NCI-H1930 (cell line): ENCODE results near the gene REXO4.
"Not testable (repeated sequence)": the region's sequence is repeated elsewhere in the genome, so short reads cannot be mapped to it uniquely, and the experiment has no call there.

ENCODE experiments used
- DNase-seq, 2 experiments: peaks; one replicate each; lab custom pipeline; 2025; lab: John Stamatoyannopoulos, UW

Gene REXO4

GRCh38 chr9:133386338-133386737 is 31.5 kb downstream of the REXO4 start:
- DNase-seq, result no peak

GRCh38 chr9:133385452-133385851 is 32.4 kb downstream of the REXO4 start:
- DNase-seq, result no peak

DNA sequence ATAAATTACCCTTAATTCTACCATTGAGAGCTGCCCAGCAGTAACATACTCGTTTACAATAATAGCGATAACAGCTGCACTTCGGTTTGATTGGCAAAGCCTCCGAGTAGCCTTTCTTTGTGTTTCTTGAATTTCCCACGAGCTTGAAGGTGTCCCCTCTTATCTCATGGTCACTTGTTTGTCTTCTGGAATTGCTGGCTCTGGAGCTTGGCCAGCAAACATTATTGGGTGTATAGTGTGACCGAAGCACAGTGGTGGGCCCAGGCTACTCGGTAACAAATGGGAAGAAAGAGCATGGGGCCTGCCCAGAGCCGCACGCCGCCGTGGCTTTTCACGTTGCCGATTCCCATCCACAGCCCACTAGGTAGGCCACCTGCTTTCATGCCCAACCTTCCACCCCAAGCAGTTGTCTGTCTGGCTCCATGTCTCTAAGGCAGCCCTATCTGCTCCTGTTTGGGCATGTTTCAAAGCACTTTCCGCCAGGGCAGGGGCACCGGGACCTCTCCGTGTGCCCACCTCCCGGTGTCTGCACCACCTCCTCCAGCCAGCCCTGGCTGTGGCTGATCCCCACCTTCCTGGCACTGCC is 33.0 kb downstream of the REXO4 start:
- DNase-seq, result no peak

DNA sequence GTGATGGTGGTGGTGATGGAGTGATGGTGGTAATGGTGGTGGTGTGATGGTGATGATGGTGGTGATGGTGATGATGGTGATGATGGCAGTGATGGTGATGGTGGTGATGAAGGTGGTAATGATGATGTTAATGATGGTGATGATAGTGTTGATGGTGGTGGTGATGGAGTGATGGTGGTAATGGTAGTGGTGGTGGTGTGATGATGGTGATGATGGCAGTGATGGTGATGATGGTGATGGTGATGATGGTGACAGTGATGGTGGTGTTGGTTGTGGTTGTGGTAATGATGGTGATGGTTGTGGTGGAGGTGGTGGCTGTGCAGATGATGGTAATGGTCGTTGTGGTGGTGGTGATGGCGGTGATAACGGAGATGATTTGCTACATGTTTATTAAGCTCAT is 34.4 kb downstream of the REXO4 start:
- DNase-seq, result no peak

DNA sequence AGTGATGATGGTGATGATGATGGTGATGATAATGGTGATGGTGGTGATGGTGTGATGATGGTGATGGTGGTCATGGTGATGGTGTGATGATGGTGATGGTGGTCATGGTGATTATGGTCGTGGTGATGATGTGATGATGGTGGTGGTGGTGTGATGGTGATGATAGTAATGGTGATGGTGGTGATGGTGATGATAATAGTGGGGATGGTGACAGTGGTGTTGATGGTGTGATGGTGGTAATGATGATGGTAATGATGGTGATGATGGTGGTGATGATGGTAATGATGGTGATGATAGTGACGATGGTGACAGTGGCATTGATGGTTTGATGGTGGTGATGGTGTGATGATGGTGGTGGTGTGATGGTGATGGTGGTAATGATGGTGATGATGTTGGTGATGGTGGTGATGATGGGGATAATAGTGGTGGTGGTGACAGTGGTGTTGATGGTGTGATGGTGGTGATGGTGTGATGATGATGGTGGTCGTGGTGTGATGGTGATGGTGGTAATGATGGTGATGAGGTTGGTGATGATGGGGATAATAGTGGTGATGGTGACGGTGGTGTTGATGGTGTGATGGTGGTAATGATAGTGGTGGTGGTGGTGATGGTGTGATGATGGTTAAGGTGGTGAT is 35.2 kb downstream of the REXO4 start:
- no peak for DNase-seq

- DNase-seq, result no peak
These were observed 37.1 kb downstream of the REXO4 start for GRCh38 chr9:133380734-133381133.

DNA sequence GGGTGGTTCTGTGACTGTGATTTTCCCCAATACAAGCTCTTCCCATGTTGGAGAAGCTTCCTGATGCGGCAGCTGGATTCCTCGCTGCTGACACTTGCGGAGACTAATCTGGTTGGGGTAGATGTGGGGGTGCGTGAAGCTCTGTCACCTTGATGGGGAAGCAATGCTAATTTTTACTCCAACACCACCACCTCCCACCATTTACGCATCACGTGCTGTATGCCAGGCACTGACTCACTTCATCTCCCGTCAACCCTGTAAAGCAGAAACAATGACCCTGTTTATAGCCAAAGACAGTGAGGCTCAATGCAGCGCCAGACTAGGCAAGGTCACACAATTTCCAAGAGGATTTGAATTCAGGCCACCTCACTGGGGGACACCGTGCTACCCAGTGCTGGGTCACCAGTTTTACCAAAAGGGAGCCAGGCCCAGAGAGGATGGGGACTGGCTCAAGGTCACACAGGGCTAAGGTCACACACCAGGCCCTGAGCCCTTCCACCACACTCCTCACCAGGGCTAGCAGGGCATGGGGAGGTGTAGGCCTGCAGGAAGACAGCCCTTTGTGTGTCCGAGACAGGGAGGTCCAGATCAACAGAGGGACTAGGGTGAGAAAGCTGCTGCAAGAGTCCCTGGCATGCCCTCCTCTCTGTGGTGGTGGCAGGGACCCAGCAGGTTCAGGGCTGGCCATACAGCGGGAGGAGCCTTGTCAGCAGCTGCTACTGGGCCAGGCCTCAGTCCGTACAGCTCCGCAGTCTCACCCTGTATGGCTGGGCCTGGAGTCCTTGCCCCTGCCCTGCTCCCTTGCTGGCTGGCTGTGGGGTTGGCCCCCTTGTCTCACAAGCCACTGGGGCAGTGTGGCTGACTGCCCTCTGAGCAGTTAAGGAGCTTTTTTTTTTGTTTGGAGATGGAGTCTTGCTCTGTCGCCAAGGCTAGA is 38.4 kb downstream of the REXO4 start:
- no peak for DNase-seq

DNA sequence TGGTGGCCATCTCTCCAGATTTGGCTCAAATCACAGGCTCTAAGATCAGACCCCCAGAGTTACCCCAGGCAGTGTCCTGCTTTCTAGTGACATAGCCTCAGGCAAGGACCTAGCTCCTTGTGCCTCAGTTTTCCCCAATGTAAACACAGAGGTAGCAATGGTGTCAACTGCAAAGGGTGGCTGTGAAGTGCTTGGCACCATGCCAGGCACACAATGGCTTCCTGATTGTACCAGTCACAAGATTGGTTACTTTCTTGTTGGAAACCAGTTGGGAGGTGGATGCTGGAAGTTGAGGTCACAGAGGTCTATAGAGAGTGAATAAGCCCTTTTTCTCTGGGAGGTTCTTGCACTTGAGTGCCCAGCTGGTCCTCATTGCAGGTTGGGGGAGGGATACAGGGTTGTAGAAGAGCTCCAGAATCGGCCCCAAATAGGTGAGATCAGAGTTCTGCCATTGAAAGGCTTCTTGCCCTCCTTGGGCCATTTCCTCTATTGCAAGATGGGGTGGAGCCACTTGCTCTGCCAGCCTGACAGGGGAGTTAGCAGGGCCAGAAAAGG is 39.3 kb downstream of the REXO4 start:
- no peak for DNase-seq

DNA sequence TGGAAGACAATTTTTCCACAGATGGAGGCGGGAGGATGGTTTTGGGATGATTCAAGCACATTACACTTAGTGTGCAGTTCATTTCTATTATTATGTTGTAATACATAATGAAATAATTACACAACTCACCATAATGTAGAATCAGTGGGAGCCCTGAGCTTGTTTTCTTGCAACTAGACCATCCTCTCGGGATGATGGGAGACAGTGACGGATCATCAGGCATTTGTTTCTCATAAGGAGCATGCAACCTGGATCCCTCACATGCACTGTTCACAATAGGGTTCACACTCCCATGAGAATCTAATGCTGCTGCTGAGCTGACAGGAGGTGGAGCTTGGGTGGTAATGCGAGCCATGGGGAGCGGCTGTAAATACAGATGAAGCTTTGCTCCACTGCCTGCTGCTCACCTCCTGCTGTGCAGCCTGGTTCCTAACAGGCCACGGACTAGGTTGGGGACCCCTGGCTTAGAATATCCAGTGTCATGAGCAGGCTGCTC is 40.0 kb downstream of the REXO4 start:
- DNase-seq, result no peak

- not testable (repeated sequence) for DNase-seq
These were observed 40.5 kb downstream of the REXO4 start for GRCh38 chr9:133377280-133377679.

DNA sequence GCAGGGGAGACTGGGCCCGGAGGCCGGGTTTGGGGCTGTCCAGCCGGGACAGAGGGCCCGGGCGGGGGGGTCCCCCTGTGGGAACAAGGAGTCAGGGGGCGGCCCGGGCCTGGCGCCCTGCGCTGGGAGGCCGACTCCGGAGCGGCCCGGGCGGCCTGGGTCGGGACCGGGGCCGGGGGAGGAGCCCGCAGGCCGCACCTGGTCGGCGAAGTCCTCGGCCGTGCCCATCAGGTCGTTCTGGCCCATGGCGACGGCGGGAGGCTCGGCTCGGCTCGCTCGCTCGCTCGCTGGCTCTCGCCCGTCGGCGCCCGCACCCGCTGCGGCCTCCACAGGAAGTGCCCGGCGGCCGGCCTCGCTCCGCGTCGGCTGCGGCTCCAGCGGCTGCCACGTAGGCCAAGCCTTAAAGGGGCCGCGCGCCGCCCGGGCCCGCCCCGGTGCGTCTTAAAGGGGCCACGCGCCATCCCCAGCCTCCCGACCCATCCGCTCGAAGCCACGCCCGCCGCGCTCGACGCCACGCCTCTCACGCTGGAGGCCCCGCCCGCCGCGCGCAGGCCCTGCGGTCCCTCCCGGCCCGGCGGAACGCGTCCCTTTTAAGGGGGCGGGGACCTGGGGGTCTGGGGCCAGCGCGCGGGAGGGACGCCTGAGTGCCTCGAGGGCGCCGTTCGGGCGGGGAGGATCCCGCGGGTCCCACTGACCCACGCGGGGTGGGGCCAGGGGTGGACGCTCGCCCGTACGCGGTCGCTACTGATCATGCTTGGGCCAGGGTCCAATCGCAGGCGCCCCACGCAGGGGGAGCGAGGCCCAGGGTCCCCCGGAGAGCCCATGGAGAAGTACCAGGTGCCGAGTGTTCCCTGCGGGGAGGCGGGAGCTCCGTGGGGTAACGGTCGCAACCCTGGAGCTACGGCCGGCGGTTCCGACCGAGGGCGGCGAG is 41.8 kb downstream of the REXO4 start, which contains the start of the genes STKLD1 and SURF4:
Gene STKLD1, plus strand, starts transcription at position 643 of the 931 bp plus-strand sequence. Its CDS starts 108 bp downstream, at position 751.
Gene SURF4, minus strand, starts transcription at position 337 of the 931 bp plus-strand sequence. Its CDS starts 91 bp downstream, at position 246.
- DNase-seq, result peak; percentile 90 to 95

- no peak for DNase-seq
These were observed 42.6 kb downstream of the REXO4 start for GRCh38 chr9:133375116-133375723.

DNA sequence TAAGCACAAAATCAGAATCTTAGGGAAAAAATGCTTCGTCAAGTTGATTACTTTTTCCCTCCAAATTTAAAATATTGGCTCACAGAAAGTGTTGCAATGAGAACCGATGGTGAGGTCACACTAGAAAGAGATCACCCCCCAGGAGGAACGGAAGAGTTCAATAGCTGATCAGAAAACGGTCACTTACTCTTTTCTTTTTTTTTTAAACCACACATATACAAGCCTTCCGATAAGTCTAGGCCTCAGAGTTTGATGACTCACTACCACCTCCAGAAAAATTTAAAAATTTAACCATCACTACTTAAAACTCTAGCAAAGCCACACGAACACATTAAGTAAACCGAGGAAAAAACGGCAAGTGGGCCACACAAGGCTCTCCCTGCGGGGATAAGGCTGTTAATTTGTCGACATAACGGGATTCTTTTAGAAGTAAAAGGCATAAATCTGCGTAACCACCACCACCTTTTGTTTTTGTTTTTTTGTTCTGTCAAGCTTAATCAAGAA is 43.1 kb downstream of the REXO4 start:
- DNase-seq, result no peak

- DNase-seq, result no peak
These were observed 45.7 kb downstream of the REXO4 start for GRCh38 chr9:133372144-133372543.

DNA sequence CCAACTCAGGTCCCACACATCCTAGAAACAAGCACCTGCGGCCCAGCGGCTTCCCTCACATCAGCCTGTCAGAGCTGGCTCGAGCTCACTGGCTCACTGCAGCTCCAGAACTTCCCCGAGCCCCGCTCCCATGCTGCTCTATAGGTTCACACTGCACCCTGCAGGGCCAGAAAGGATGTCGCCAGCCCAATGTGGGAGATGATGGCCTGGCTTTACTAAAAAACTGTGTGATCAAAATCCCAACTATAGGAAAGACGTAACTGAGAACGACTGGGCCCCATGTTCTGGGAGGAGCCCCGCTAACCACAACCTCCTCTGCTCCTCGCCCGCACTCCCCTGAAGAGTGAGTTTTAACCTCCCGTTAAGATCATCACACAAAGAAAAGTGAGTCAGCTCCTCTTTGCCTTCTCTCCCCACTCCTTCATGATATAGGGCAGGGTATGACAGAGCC is 46.5 kb downstream of the REXO4 start:
- no peak for DNase-seq

DNA sequence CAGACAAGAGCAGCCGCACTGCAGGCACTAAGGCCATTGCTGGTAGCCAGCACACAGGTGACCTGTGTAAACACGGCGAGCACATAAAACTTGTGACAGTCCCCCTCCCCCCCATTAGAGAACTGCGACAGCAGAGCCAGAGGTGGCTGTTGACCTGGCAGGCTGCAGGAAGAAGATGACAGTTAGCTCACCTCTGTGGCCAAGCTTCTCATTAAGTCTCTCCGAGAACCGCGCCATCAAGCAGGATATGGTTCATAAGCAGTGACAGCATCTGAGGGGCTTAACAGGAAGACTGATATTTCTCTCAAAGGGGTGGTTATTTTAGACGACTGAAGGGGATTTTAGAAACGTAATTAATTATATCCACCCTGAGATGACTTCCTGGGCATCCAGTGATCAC is 47.1 kb downstream of the REXO4 start:
- no peak for DNase-seq

DNA sequence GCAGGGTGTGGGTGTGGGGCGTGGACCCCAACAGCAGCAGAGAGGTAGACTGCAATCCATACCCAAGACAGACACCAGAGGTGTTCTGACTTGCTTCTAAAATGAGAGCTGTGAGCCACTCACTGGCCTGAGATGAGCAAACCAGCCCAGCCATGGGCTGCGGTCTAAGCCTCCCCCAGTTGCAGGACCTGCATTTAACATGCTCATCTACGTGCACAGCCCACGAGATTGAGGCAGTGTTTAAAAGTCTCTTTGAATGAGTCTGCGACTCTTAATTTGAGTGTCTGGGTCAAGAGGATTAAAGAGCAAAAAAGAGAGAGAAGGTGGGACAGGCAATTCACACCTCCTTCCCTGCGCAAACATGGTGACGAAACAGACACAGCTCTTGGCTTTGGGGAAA is 47.9 kb downstream of the REXO4 start:
- no peak for DNase-seq

DNA sequence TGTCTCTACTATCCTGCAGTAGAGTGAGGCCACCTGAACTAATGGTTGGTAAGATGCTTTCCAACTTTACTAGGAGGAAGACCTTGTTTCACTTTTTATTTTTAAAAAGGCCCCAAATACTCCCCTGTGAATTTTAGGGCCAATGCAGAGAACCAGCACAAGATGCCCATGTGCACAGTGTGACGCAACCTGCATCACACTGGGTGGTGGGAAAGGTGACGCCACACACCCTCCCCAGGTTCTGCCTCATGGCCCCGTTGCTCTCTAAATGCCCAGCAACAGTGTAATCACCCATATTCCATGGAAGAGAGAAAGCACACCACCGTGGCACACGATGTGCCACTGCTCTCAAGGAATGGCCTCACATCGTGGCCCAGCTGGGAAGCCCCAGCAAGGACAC is 48.4 kb downstream of the REXO4 start:
- DNase-seq, result no peak

- peak in 1 of 2 experiments; percentile 28 for DNase-seq
These were observed 49.4 kb downstream of the REXO4 start for GRCh38 chr9:133368249-133368881.

- no peak for DNase-seq
These were observed 50.0 kb downstream of the REXO4 start for GRCh38 chr9:133367778-133368177.
